ENCODE measurements around the gene CDC26.

CDC26 gene

GRCh38 chr9:113275157-113276131 lies at the start of gene CDC26, which contains the start of gene PRPF4:
TSS of gene CDC26 (minus strand) at chr9:113275572. CDS start at chr9:113272507, 3,065 bp downstream.
TSS of gene PRPF4 (plus strand) at chr9:113275658. CDS start at chr9:113275744, 86 bp downstream.
- H3K27ac ChIP-seq, result peak within 1 kb of the TSS; percentile 91
- TF ChIP-seq CTCF (conservative IDR thresholded peaks at IDR 0.05), result no peak

GRCh38 chr9:113322671-113323070 lies 47.3 kb upstream of the CDC26 start:
- no peak overlapping the region for H3K27ac ChIP-seq
- no peak for TF ChIP-seq CTCF (conservative IDR thresholded peaks at IDR 0.05)

GRCh38 chr9:113320051-113320450 lies 44.7 kb upstream of the CDC26 start:
- no peak for TF ChIP-seq CTCF (conservative IDR thresholded peaks at IDR 0.05)
- no peak overlapping the region for H3K27ac ChIP-seq

DNA sequence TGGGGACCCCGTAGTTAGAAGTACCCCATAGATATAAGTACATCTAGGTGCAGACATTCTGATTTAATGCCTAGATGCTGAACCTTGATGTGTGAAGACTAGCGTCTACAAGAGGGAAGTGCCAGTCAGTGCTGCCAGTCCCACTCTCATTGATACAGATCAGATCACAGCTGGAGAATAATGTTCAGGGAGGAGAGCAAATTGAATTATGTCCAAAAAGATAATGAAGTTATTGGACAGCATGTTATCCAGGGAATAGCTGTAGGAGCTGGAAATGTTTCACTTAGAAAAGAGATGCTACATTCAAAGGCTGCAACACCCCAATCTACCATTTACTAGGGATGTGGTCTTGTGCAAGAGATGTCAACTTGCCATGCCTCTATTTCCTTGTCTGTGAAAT lies 43.7 kb upstream of the CDC26 start:
- H3K27ac ChIP-seq, result no peak overlapping the region
- TF ChIP-seq CTCF (conservative IDR thresholded peaks at IDR 0.05), result no peak

DNA sequence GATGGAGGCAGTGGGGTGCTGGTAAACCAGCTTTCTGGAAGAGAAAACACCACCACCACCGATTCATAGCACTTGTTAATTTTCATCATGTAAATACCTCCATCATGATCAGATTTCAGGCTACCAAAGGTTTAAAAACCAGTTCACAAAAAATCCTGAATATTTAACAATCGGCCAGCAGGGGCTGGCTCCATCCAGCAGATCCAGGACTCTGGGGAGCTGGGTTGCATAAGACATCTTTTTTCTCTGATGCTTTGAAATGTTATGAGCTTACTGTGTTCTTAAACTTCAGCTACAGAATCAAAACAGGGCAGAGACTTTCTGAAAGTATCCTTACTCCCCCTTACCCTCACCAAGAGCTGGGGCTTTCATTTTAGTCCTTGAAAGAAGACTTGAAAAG lies 42.4 kb upstream of the CDC26 start:
- no peak; the same call in 1 of the 2 replicates for TF ChIP-seq CTCF (conservative IDR thresholded peaks at IDR 0.05)
- H3K27ac ChIP-seq, result no peak overlapping the region

GRCh38 chr9:113316030-113316429 lies 40.7 kb upstream of the CDC26 start:
- TF ChIP-seq CTCF (conservative IDR thresholded peaks at IDR 0.05), result no peak
- no peak overlapping the region for H3K27ac ChIP-seq

GRCh38 chr9:113315231-113315630 lies 39.9 kb upstream of the CDC26 start:
- no peak for TF ChIP-seq CTCF (conservative IDR thresholded peaks at IDR 0.05)
- no peak overlapping the region for H3K27ac ChIP-seq
